Endothelial cell (in vitro differentiated cells): Measurements from ENCODE around the gene ARHGAP6. TPM values are rescaled to one million over a fixed set of nuclear protein-coding genes. Genes with fewer than 3 reads are reported as not detected.
A peak's percentile ranks its signal among the peaks of the same experiment; 100 is the strongest.

Experiments
- DNase-seq: peaks from one replicate; pipeline ENCODE4 v3.0.0; 2021; ENCODE audit warnings: low spot score
- H3K27ac Mint-ChIP-seq: one replicate; pipeline ENCODE4 v1.8.0; 2021; ENCODE audit warnings: mixed read lengths, inconsistent platforms; ENCODE audit not compliant: unreplicated experiment
- H3K27me3 Mint-ChIP-seq: one replicate; pipeline ENCODE4 v1.8.0; 2021; ENCODE audit warnings: mild to moderate bottlenecking, moderate library complexity, mixed read lengths, inconsistent platforms; ENCODE audit not compliant: unreplicated experiment
- H3K36me3 Mint-ChIP-seq: one replicate; pipeline ENCODE4 v1.8.0; 2021; ENCODE audit warnings: mild to moderate bottlenecking, low read depth, mixed read lengths, inconsistent platforms; ENCODE audit not compliant: unreplicated experiment
- H3K4me1 Mint-ChIP-seq: one replicate; pipeline ENCODE4 v1.8.0; 2021; ENCODE audit warnings: mild to moderate bottlenecking, mixed read lengths, inconsistent platforms; ENCODE audit not compliant: unreplicated experiment
- H3K4me3 Mint-ChIP-seq: one replicate; pipeline ENCODE4 v1.8.0; 2021; ENCODE audit warnings: mild to moderate bottlenecking, mixed read lengths, inconsistent platforms; ENCODE audit not compliant: unreplicated experiment
- H3K9me3 Mint-ChIP-seq: one replicate; pipeline ENCODE4 v1.8.0; 2021; ENCODE audit warnings: mixed read lengths, inconsistent platforms; ENCODE audit not compliant: unreplicated experiment
- total RNA-seq: library from RNA; stranded (reverse); fragmentation: NEBNext Ultra II Directional; extraction: Animal tissue kit (Norgen Biotek cat#: 25700); gene quantifications from one replicate; pipeline ENCODE4 v1.2.1, GENCODE V29; 2021; ENCODE audit not compliant: unreplicated experiment
- TF ChIP-seq, protein P1 (sequence below): fragments of 200-600 bp; sonication (generic); IDR thresholded peaks from one replicate; pipeline ENCODE4 v1.5.0; 2021; ENCODE audit warnings: antibody characterized with exemption; ENCODE audit not compliant: unreplicated experiment

Gene ARHGAP6
- total RNA-seq, 1 donor from 2014 or later: 4.1 TPM

DNA sequence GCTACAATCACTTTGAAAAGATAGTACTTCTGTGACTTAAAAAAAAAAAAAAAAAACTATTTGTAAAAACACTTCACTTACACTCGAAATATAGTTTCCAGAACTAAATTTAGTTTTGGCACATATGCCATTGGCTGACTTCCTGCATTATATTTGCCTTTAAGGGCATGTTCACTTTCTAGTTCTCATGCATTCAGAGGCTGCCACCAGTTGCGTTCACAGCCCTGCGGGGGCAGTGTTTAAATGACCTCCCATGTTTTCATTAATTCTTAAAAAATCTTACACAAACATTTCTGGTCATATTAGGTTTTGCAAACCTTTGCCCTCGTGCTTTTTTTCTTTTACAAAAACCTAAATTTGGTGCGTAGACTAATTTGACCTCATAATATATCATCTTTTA is 12.4 kb upstream of the ARHGAP6 start:
- TF ChIP-seq, protein P1, sequence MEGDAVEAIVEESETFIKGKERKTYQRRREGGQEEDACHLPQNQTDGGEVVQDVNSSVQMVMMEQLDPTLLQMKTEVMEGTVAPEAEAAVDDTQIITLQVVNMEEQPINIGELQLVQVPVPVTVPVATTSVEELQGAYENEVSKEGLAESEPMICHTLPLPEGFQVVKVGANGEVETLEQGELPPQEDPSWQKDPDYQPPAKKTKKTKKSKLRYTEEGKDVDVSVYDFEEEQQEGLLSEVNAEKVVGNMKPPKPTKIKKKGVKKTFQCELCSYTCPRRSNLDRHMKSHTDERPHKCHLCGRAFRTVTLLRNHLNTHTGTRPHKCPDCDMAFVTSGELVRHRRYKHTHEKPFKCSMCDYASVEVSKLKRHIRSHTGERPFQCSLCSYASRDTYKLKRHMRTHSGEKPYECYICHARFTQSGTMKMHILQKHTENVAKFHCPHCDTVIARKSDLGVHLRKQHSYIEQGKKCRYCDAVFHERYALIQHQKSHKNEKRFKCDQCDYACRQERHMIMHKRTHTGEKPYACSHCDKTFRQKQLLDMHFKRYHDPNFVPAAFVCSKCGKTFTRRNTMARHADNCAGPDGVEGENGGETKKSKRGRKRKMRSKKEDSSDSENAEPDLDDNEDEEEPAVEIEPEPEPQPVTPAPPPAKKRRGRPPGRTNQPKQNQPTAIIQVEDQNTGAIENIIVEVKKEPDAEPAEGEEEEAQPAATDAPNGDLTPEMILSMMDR: no peak
- no peak overlapping the region for H3K4me3 Mint-ChIP-seq
- H3K27ac Mint-ChIP-seq: no peak overlapping the region
- no peaks in the 10 kb centered on the region for H3K36me3 Mint-ChIP-seq
- H3K4me1 Mint-ChIP-seq: no peaks in the 10 kb centered on the region
- H3K9me3 Mint-ChIP-seq: no peaks in the 10 kb centered on the region
- no peaks in the 10 kb centered on the region for H3K27me3 Mint-ChIP-seq
- DNase-seq: peak; percentile 3

DNA sequence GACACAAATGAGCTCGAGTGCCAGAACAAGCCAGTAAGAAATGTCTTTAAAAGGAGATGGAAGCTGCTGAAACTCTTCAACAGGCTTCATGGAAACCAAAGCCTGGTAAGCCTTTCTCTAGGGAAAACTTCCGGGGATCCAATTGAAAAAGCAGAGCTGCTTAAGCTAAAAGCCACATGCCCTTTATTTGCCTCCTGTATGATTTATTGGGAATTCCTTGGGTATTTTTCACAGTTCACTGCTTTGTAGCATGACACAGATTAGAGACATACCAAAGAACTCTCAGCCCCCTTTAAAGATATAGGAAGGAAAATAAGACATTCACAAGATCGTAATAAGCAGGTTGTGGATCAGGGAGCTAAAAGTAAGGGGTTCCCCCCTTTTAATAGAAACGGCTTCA is 6.5 kb upstream of the ARHGAP6 start:
- Mint-ChIP-seq H3K9me3 (no peaks in the 10 kb centered on the region), H3K36me3 (no peaks in the 10 kb centered on the region), H3K27ac (no peak overlapping the region), H3K4me1 (no peaks in the 10 kb centered on the region), H3K4me3 (no peak overlapping the region), H3K27me3 (no peaks in the 10 kb centered on the region)
- TF ChIP-seq, protein P1: no peak
- no peak for DNase-seq

DNA sequence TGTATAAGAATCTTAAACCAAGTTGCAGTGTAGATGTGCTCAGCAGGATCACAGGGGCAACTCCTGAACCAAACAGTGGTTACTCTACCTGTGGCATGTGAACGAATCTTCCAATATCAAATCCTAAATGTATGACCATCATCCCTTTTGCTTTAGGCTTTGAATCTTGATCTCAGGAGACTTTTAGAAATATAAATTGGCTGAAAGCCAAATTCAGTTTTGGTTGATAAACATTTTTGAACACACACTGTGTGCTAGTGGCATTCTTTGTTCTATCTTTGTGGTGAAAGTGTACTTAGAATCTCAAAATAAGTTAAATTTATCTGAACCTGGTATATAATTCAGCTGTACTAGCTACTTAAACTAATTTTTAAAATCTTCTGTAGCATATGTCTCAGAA is 4.6 kb upstream of the ARHGAP6 start:
- TF ChIP-seq, protein P1: no peak
- DNase-seq: no peak
- Mint-ChIP-seq H3K36me3 (no peaks in the 10 kb centered on the region), H3K9me3 (no peaks in the 10 kb centered on the region), H3K27me3 (peaks cover 3% of the 10 kb centered on the region), H3K4me1 (no peaks in the 10 kb centered on the region), H3K27ac (no peak overlapping the region), H3K4me3 (no peak overlapping the region)

DNA sequence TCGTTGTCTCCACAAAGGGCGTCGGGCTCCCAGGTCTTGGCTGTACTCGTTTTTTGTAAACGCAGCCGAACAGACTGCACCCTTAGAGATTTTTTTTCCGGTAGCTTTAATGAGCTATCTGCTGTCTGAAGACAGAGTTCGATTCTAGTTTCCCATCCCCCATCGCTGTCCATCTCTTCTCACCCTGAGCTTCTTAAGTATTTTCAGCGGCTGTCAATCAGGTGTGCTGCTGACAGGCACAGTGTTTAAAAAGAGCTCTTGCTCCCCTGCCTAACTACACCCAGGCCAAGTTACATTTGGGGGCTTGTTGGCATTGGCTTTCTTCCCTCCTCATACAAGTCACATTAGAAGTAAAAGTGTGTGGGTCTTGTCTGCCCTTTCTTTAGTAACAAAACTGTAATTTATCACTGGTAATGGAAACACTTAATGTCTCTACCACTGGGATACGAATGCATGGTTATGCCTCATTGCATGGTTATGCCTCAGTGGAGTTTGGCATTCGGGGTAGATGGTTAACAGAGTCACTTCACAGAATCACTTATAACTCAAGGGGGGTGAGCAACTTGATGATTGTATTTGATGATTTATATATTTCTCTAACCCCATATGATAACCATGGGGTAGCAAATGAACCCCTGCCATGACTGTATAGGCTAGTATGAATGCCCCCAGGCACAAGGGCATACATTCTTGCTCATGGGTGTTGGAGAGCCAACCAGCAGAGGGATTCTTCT is 1.4 kb upstream of the ARHGAP6 start:
- H3K4me1 Mint-ChIP-seq: no peaks in the 10 kb centered on the region
- TF ChIP-seq, protein P1: no peak
- no peaks in the 10 kb centered on the region for H3K36me3 Mint-ChIP-seq
- no peaks in the 10 kb centered on the region for H3K9me3 Mint-ChIP-seq
- H3K4me3 Mint-ChIP-seq: no peak overlapping the region
- DNase-seq: no peak
- no peak overlapping the region for H3K27ac Mint-ChIP-seq
- peaks cover 9% of the 10 kb centered on the region for H3K27me3 Mint-ChIP-seq

DNA sequence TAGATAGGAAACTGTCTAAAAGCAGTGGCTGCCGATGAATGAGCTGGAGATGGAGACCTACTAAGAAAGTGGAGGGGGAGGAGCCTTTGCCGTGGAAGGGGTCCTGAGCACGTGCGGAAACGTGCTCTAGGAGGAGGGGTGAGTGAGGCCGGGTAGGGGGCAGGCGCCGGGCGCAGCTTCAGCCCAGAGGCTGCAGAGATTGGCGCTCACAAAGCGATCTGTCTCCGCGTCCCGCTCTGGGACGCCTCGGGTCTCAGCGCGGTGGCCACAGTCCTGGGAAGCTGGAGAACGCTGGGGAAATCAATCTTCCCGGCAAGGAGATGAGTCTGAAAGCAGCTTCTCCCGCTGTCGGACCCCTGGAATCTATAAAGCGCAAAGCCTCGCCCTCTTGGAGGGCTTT is 444 bp upstream of the ARHGAP6 start:
- Mint-ChIP-seq H3K4me1 (no peaks in the 10 kb centered on the region), H3K9me3 (no peaks in the 10 kb centered on the region), H3K36me3 (no peaks in the 10 kb centered on the region), H3K4me3 (peak overlapping the region; percentile 74), H3K27ac (no peak overlapping the region), H3K27me3 (peaks cover 9% of the 10 kb centered on the region)
- TF ChIP-seq, protein P1: no peak
- DNase-seq: peak; percentile 2
